Measurements from ENCODE around the gene SLC2A11. TPM values are rescaled to one million over a fixed set of nuclear protein-coding genes. Genes with fewer than 3 reads are reported as not detected.

Gene SLC2A11
- total RNA-seq, 1 experiment from 2014 or later = 26.9 TPM

- peaks cover 19% of the 10 kb centered on the region for H4K20me1 ChIP-seq (ENCODE audit: insufficient read depth)
- POLR2A ChIA-PET (ENCODE audit: unreplicated experiment) = interaction anchor here (0.5 to 1.5 kb wide), 6 partner anchors 10 to 689 kb away, joined by 3 to 17 read pairs (median 4); no protein-coding TSS in a partner anchor
- H3K4me2 ChIP-seq = peak within 1 kb of the TSS; percentile 100
- intact Hi-C loops (cut with micrococcal nuclease; ENCODE audit: unreplicated experiment) = no loop called here
- no TSS peak for BruUV-seq (replicated peaks)
- peaks cover 18% of the 10 kb centered on the region for H3K36me3 ChIP-seq (ENCODE audit: low read depth)
- no peaks in the 10 kb centered on the region for H3K9me2 ChIP-seq (ENCODE audit: insufficient read depth)
- H3K27me3 ChIP-seq (ENCODE audit: insufficient read depth, low read depth) = no peaks in the 10 kb centered on the region
- no peak for TF ChIP-seq EZH2 (IDR thresholded peaks at IDR 0.05; ENCODE audit: low read depth)
- peak; percentile 84 for TF ChIP-seq CTCF (conservative IDR thresholded peaks at IDR 0.05)
- peaks cover 19% of the 10 kb centered on the region for H3K4me1 ChIP-seq (replicated peaks; ENCODE audit: insufficient read depth)
- H3K27ac ChIP-seq = peak within 1 kb of the TSS; percentile 79
- H3K4me3 ChIP-seq = peak within 1 kb of the TSS; percentile 80
- H3F3A ChIP-seq (ENCODE audit: insufficient read depth, low read depth) = peaks cover 56% of the 10 kb centered on the region; the same call in 1 of the 2 replicates
- H3K79me2 ChIP-seq (ENCODE audit: low read depth) = peaks cover 31% of the 10 kb centered on the region
- CTCF ChIA-PET = interaction anchor here (0.5 to 0.9 kb wide), 4 partner anchors 28 to 748 kb away, joined by 3 to 14 read pairs (median 4); no protein-coding TSS in a partner anchor
- H2AFZ ChIP-seq = peak within 1 kb of the TSS; percentile 86
- H3K9me3 ChIP-seq (ENCODE audit: insufficient read depth, low read depth) = no peaks in the 10 kb centered on the region
- DNase-seq = peak; percentile 81 to 96
Observed at GRCh38 chr22:23893945-23894709, 36.5 kb downstream of the SLC2A11 start, which contains the start of gene MIF. Gene MIF, plus strand, starts transcription at chr22:23894383. Its CDS starts 92 bp downstream, at chr22:23894475.

GRCh38 chr22:23894710-23895598 lies 37.3 kb downstream of the SLC2A11 start:
- H3K27ac ChIP-seq = peak overlapping the region; percentile 79
- DNase-seq = peak; percentile 72 to 77
- intact Hi-C loops (cut with micrococcal nuclease; ENCODE audit: unreplicated experiment) = no loop called here
- peak overlapping the region; percentile 73 for H2AFZ ChIP-seq
- BruUV-seq (replicated peaks) = TSS peak; percentile 29
- peaks cover 22% of the 10 kb centered on the region for H4K20me1 ChIP-seq (ENCODE audit: insufficient read depth)
- H3K27me3 ChIP-seq (ENCODE audit: insufficient read depth, low read depth) = no peaks in the 10 kb centered on the region
- peaks cover 19% of the 10 kb centered on the region for H3K4me1 ChIP-seq (replicated peaks; ENCODE audit: insufficient read depth)
- no peaks in the 10 kb centered on the region for H3K9me2 ChIP-seq (ENCODE audit: insufficient read depth)
- ChIA-PET CTCF (interaction anchor here (0.6 to 0.9 kb wide), 3 partner anchors 29 to 748 kb away, joined by 3 to 4 read pairs (median 3); no protein-coding TSS in a partner anchor), POLR2A (ENCODE audit: unreplicated experiment) (interaction anchor here (0.5 to 1.5 kb wide), 3 partner anchors 19 to 313 kb away, joined by 3 to 17 read pairs (median 6); no protein-coding TSS in a partner anchor)
- H3F3A ChIP-seq (ENCODE audit: insufficient read depth, low read depth) = peaks cover 59% of the 10 kb centered on the region; the same call in 1 of the 2 replicates
- peaks cover 23% of the 10 kb centered on the region for H3K36me3 ChIP-seq (ENCODE audit: low read depth)
- peak overlapping the region; percentile 80 for H3K4me3 ChIP-seq
- H3K4me2 ChIP-seq = peak overlapping the region; percentile 100
- H3K9me3 ChIP-seq (ENCODE audit: insufficient read depth, low read depth) = no peaks in the 10 kb centered on the region
- H3K79me2 ChIP-seq (ENCODE audit: low read depth) = peaks cover 31% of the 10 kb centered on the region
- TF ChIP-seq CTCF (conservative IDR thresholded peaks at IDR 0.05) = peak; percentile 57
- TF ChIP-seq EZH2 (IDR thresholded peaks at IDR 0.05; ENCODE audit: low read depth) = no peak

GRCh38 chr22:23895599-23896144 lies 38.0 kb downstream of the SLC2A11 start:
- 0 out of 2 replicates have a peak, but pooled peaks have one; percentile 8 for TF ChIP-seq CTCF (conservative IDR thresholded peaks at IDR 0.05)
- TF ChIP-seq EZH2 (IDR thresholded peaks at IDR 0.05; ENCODE audit: low read depth) = no peak
- H3F3A ChIP-seq (ENCODE audit: insufficient read depth, low read depth) = peaks cover 65% of the 10 kb centered on the region; the same call in 1 of the 2 replicates
- peak overlapping the region; percentile 79; the same call in 1 of the 2 replicates for H3K27ac ChIP-seq
- peaks cover 31% of the 10 kb centered on the region for H3K79me2 ChIP-seq (ENCODE audit: low read depth)
- H3K4me2 ChIP-seq = peak overlapping the region; percentile 100
- intact Hi-C loops (cut with micrococcal nuclease; ENCODE audit: unreplicated experiment) = no loop called here
- no peaks in the 10 kb centered on the region for H3K9me2 ChIP-seq (ENCODE audit: insufficient read depth)
- peaks cover 23% of the 10 kb centered on the region for H3K36me3 ChIP-seq (ENCODE audit: low read depth)
- DNase-seq = peak in 1 of 2 experiments; percentile 17
- H3K27me3 ChIP-seq (ENCODE audit: insufficient read depth, low read depth) = no peaks in the 10 kb centered on the region
- peaks cover 22% of the 10 kb centered on the region for H4K20me1 ChIP-seq (ENCODE audit: insufficient read depth)
- POLR2A ChIA-PET (ENCODE audit: unreplicated experiment) = interaction anchor here (0.6 kb wide), 1 partner anchor 30 kb away, joined by 6 read pairs; no protein-coding TSS in a partner anchor
- no TSS peak for BruUV-seq (replicated peaks)
- no peak overlapping the region for H2AFZ ChIP-seq
- CTCF ChIA-PET = no interaction called here
- H3K9me3 ChIP-seq (ENCODE audit: insufficient read depth, low read depth) = no peaks in the 10 kb centered on the region
- H3K4me3 ChIP-seq = peak overlapping the region; percentile 80
- peaks cover 19% of the 10 kb centered on the region for H3K4me1 ChIP-seq (replicated peaks; ENCODE audit: insufficient read depth)
